Muscle layer of colon (tissue), 2 donors: ENCODE data around the gene ANKFY1.

ENCODE experiments used
- H3K27ac ChIP-seq: one replicate; pipeline ENCODE4 v1.7.0; 2013; ENCODE audit warnings: low read depth, mild to moderate bottlenecking, low read length, moderate library complexity
- H3K27me3 ChIP-seq, 2 donors: one replicate each; pipeline ENCODE4 v1.7.0; 2013; ENCODE audit warnings: low read length in 2 of 2, mild to moderate bottlenecking in 2 of 2; ENCODE audit not compliant: insufficient read depth in 2 of 2, control insufficient read depth in 1 of 2
- H3K36me3 ChIP-seq: one replicate; pipeline ENCODE4 v1.7.0; 2013; ENCODE audit warnings: mild to moderate bottlenecking, low read length; ENCODE audit not compliant: insufficient read depth
- H3K4me1 ChIP-seq: one replicate; pipeline ENCODE4 v1.7.0; 2013; ENCODE audit warnings: mild to moderate bottlenecking, low read length; ENCODE audit not compliant: insufficient read depth
- H3K4me3 ChIP-seq, 2 donors: one replicate each; pipeline ENCODE4 v1.7.0; 2013; ENCODE audit warnings: low read length in 2 of 2, low read depth in 1 of 2, mild to moderate bottlenecking in 1 of 2, moderate library complexity in 1 of 2
- H3K9ac ChIP-seq: one replicate; pipeline ENCODE4 v1.7.0; 2013; ENCODE audit warnings: low read length
- H3K9me3 ChIP-seq: one replicate; pipeline ENCODE4 v1.7.0; 2013; ENCODE audit warnings: mild to moderate bottlenecking, low read length
- donor health status: abdominal sarcoma.
- donor health status: Adenocarcinoma of cecum.

Gene ANKFY1

GRCh38 chr17:4189280-4189679 is 74.5 kb downstream of the ANKFY1 start:
- Histone ChIP-seq H3K4me3 (no peak overlapping the region), H3K27me3 (no peaks in the 10 kb centered on the region), H3K27ac (no peak overlapping the region), H3K4me1 (no peaks in the 10 kb centered on the region), H3K9ac (no peak overlapping the region), H3K36me3 (peaks cover 57% of the 10 kb centered on the region), H3K9me3 (no peaks in the 10 kb centered on the region)

DNA sequence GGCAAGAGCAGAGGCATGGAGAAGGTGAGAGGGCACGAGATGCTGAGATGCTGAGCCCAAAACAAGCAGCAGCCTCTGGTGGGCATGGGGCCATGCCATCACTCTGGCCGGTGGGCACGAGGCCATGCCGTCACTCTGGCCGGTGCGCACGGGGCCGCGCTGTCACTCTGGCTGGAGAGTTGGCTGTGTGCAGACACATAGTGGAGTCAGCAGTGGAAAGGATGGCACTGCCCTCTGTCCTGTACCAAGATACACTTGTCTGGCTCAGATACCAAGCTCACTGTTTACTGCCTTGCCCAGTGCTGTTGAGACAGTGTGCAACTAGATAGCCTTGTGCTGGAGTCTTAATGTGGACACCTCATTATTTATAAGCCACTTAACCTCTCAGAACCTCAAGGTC is 75.7 kb downstream of the ANKFY1 start:
- Histone ChIP-seq H3K9ac (no peak overlapping the region), H3K36me3 (peaks cover 68% of the 10 kb centered on the region)

DNA sequence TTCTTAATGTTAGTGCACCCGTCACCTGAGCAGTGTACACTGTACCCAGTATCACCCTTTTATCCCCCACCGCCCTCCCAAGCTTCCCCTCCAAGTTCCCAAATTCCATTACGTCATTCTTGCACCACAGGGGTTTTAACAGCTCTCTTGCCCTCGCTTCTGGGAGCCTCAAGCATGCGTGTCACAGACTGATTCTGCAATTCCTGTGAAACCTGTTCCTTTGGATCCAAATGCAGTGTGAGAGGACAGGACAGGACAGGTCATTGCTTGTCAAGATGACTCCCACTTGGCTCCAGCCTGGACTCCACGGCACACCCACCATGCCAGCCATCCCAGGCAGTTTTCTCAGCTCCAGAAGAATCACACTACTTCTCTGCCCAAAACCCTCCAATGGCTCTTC is 76.7 kb downstream of the ANKFY1 start:
- Histone ChIP-seq H3K9ac (no peak overlapping the region), H3K4me1 (no peaks in the 10 kb centered on the region), H3K27ac (no peak overlapping the region), H3K36me3 (peaks cover 78% of the 10 kb centered on the region), H3K9me3 (no peaks in the 10 kb centered on the region), H3K27me3 (no peaks in the 10 kb centered on the region), H3K4me3 (no peak overlapping the region)

More for the DNA sequence above, 75.7 kb downstream of the ANKFY1 start:
- Histone ChIP-seq H3K27me3 (no peaks in the 10 kb centered on the region), H3K4me1 (no peaks in the 10 kb centered on the region), H3K27ac (no peak overlapping the region), H3K4me3 (no peak overlapping the region), H3K9me3 (no peaks in the 10 kb centered on the region)

GRCh38 chr17:4186357-4186881 is 77.4 kb downstream of the ANKFY1 start:
- Histone ChIP-seq H3K9ac (no peak overlapping the region), H3K4me3 (no peak overlapping the region), H3K36me3 (peaks cover 84% of the 10 kb centered on the region), H3K4me1 (no peaks in the 10 kb centered on the region), H3K27ac (no peak overlapping the region), H3K9me3 (no peaks in the 10 kb centered on the region), H3K27me3 (no peaks in the 10 kb centered on the region)

- no peak overlapping the region for H3K27ac ChIP-seq
These were observed 78.1 kb downstream of the ANKFY1 start for GRCh38 chr17:4185656-4186055.

GRCh38 chr17:4184811-4185210 is 79.0 kb downstream of the ANKFY1 start:
- no peaks in the 10 kb centered on the region for H3K27me3 ChIP-seq
- H3K9ac ChIP-seq, result no peak overlapping the region
- peaks cover 84% of the 10 kb centered on the region for H3K36me3 ChIP-seq
- H3K27ac ChIP-seq, result no peak overlapping the region
- no peaks in the 10 kb centered on the region for H3K9me3 ChIP-seq
- H3K4me3 ChIP-seq, result no peak overlapping the region
- H3K4me1 ChIP-seq, result no peaks in the 10 kb centered on the region

More at GRCh38 chr17:4185656-4186055, 78.1 kb downstream of the ANKFY1 start:
- Histone ChIP-seq H3K4me1 (no peaks in the 10 kb centered on the region), H3K36me3 (peaks cover 90% of the 10 kb centered on the region), H3K27me3 (no peaks in the 10 kb centered on the region), H3K9ac (no peak overlapping the region), H3K9me3 (no peaks in the 10 kb centered on the region), H3K4me3 (no peak overlapping the region)

GRCh38 chr17:4182043-4182442 is 81.7 kb downstream of the ANKFY1 start:
- no peaks in the 10 kb centered on the region for H3K9me3 ChIP-seq
- H3K36me3 ChIP-seq, result peaks cover 84% of the 10 kb centered on the region
- H3K4me1 ChIP-seq, result no peaks in the 10 kb centered on the region
- H3K27me3 ChIP-seq, result no peaks in the 10 kb centered on the region
- H3K9ac ChIP-seq, result no peak overlapping the region
- no peak overlapping the region for H3K27ac ChIP-seq
- no peak overlapping the region for H3K4me3 ChIP-seq

- Histone ChIP-seq H3K27ac (no peak overlapping the region), H3K27me3 (no peaks in the 10 kb centered on the region), H3K4me1 (no peaks in the 10 kb centered on the region), H3K36me3 (peaks cover 84% of the 10 kb centered on the region), H3K9ac (no peak overlapping the region), H3K9me3 (no peaks in the 10 kb centered on the region), H3K4me3 (no peak overlapping the region)
These were observed 83.0 kb downstream of the ANKFY1 start for GRCh38 chr17:4180791-4181190.

DNA sequence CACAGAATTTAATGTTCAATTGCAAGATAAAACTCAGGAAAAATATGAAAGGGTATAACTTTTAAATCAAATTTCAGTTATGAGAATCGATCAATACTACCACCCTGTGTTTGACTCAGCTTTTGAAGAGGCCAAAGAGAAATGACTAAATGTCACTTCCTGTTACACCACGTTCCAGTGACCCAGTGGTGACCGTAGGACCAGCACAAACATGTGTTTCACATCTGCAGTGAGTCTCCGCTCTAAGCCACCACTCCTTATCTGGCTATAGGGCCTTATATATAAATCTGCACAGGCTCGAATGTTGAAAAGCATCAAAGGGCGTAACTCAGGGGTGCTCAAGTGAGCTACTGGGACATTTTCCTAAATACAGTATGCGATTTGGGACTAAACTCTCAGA is 84.7 kb downstream of the ANKFY1 start:
- no peak overlapping the region for H3K4me3 ChIP-seq
- H3K9ac ChIP-seq, result no peak overlapping the region
- no peaks in the 10 kb centered on the region for H3K9me3 ChIP-seq
- no peaks in the 10 kb centered on the region for H3K27me3 ChIP-seq
- H3K36me3 ChIP-seq, result peaks cover 92% of the 10 kb centered on the region
- H3K27ac ChIP-seq, result no peak overlapping the region
- H3K4me1 ChIP-seq, result no peaks in the 10 kb centered on the region

GRCh38 chr17:4178651-4179050 is 85.1 kb downstream of the ANKFY1 start:
- no peaks in the 10 kb centered on the region for H3K9me3 ChIP-seq
- H3K27me3 ChIP-seq, result no peaks in the 10 kb centered on the region
- H3K9ac ChIP-seq, result no peak overlapping the region
- H3K4me3 ChIP-seq, result no peak overlapping the region
- H3K36me3 ChIP-seq, result peaks cover 92% of the 10 kb centered on the region
- no peak overlapping the region for H3K27ac ChIP-seq
- H3K4me1 ChIP-seq, result no peaks in the 10 kb centered on the region

GRCh38 chr17:4177806-4178205 is 86.0 kb downstream of the ANKFY1 start:
- H3K9me3 ChIP-seq, result no peaks in the 10 kb centered on the region
- H3K4me1 ChIP-seq, result no peaks in the 10 kb centered on the region
- H3K27ac ChIP-seq, result no peak overlapping the region
- peaks cover 92% of the 10 kb centered on the region for H3K36me3 ChIP-seq
- H3K4me3 ChIP-seq, result no peak overlapping the region
- no peaks in the 10 kb centered on the region for H3K27me3 ChIP-seq
- H3K9ac ChIP-seq, result no peak overlapping the region

- no peaks in the 10 kb centered on the region for H3K4me1 ChIP-seq
- H3K9me3 ChIP-seq, result no peaks in the 10 kb centered on the region
- H3K27me3 ChIP-seq, result no peaks in the 10 kb centered on the region
- no peak overlapping the region for H3K4me3 ChIP-seq
- no peak overlapping the region for H3K9ac ChIP-seq
- H3K27ac ChIP-seq, result no peak overlapping the region
- H3K36me3 ChIP-seq, result peaks cover 91% of the 10 kb centered on the region
These were observed 86.8 kb downstream of the ANKFY1 start for GRCh38 chr17:4176808-4177472.
